ENCODE results near the gene ALK. TPM values are rescaled to one million over a fixed set of nuclear protein-coding genes. Genes with fewer than 3 reads are reported as not detected.

Gene ALK
- total RNA-seq, 1 experiment from 2014 or later, result not detected

DNA sequence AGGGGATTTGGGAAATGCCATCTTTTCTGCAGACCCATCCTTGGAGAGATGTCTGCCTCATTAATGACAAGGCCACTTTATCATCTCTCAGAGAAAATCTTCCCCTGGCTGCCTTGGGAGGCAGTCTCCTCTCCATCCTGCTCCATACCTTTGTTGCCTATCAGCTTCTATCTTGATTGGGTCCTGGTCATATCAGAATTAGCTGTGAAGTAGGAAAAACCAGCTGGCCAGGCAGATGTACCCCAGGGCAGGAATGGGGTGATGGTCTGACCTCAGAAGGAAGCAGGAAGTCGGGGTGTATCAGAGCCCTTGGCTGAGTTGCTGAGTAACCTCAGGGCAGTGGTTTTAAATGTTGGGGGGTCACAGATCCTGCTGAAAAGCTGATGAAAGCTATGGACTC, 41.3 kb downstream of the ALK start:
- no peak overlapping the region for H2BK20ac ChIP-seq (ENCODE audit: low read depth, low read length, poor library complexity, severe bottlenecking)
- no peak overlapping the region for H3K4ac ChIP-seq (ENCODE audit: low read depth, low read length)
- no peak overlapping the region for H4K8ac ChIP-seq (replicated peaks; ENCODE audit: insufficient read length, low read depth, low read length)
- H3K4me1 ChIP-seq (ENCODE audit: insufficient read depth, low read length), result no peaks in the 10 kb centered on the region
- TF ChIP-seq CTCF (conservative IDR thresholded peaks at IDR 0.05), result no peak
- no peak overlapping the region for H2AFZ ChIP-seq (ENCODE audit: low read length)
- no peak overlapping the region for H2AK5ac ChIP-seq (ENCODE audit: insufficient read length, low read length)
- no peak overlapping the region for H3K56ac ChIP-seq (ENCODE audit: insufficient read length, low read depth, low read length)
- H3K23ac ChIP-seq (ENCODE audit: insufficient read length, low read depth, low read length), result no peak overlapping the region
- no peaks in the 10 kb centered on the region for H4K20me1 ChIP-seq (ENCODE audit: control insufficient read depth, insufficient read depth, insufficient read length)
- no peak overlapping the region for H3K27ac Mint-ChIP-seq
- peaks cover 8% of the 10 kb centered on the region for H3K27me3 Mint-ChIP-seq (ENCODE audit: low read depth)
- H3K4me2 ChIP-seq (ENCODE audit: insufficient read depth, insufficient read length, low read length), result no peak overlapping the region
- no peak for DNase-seq
- H3K18ac ChIP-seq (ENCODE audit: insufficient read length, low read depth, low read length), result no peak overlapping the region
- no peak overlapping the region for H3T11ph ChIP-seq (ENCODE audit: low read length)
- H3K4me1 Mint-ChIP-seq, result no peaks in the 10 kb centered on the region
- H3K9me3 Mint-ChIP-seq, result no peaks in the 10 kb centered on the region; a peak in 1 of 5 replicates
- no peak overlapping the region for H2BK5ac ChIP-seq (ENCODE audit: insufficient read length, low read length)
- no peaks in the 10 kb centered on the region for H3K9me3 ChIP-seq (ENCODE audit: control insufficient read depth, low read depth, low read length)
- H3K27ac ChIP-seq (ENCODE audit: insufficient read length, low read depth, low read length), result no peak overlapping the region
- H3K23me2 ChIP-seq (ENCODE audit: insufficient read length, low read depth, low read length, poor library complexity, severe bottlenecking), result peaks cover 4% of the 10 kb centered on the region
- H2BK12ac ChIP-seq (ENCODE audit: insufficient read length, low read depth, low read length), result no peak overlapping the region
- H3K4me3 Mint-ChIP-seq, result no peak overlapping the region
- no peaks in the 10 kb centered on the region for H3K79me2 ChIP-seq (ENCODE audit: insufficient read depth, low read length)
- no peak overlapping the region for H2BK15ac ChIP-seq (ENCODE audit: low read depth, low read length)
- no peaks in the 10 kb centered on the region for H3K79me1 ChIP-seq (ENCODE audit: insufficient read depth, low read depth, low read length, poor library complexity, severe bottlenecking)
- WGBS (ENCODE audit: extremely low coverage, insufficient read length, low lambda C conversion rate), result no CpG with 5 or more reads among the region's 1 CpG
- H3K27me3 ChIP-seq (ENCODE audit: insufficient read depth, low read length), result no peaks in the 10 kb centered on the region
- H2BK120ac ChIP-seq (ENCODE audit: low read depth, low read length, poor library complexity, severe bottlenecking), result no peak overlapping the region
- H4K91ac ChIP-seq (ENCODE audit: insufficient read length, low read depth, low read length), result no peak overlapping the region
- H3K14ac ChIP-seq (ENCODE audit: insufficient read depth, low read length), result no peak overlapping the region
- no peak overlapping the region for H4K5ac ChIP-seq (ENCODE audit: insufficient read length, low read depth, low read length)
- no peak overlapping the region for H3K9ac ChIP-seq (ENCODE audit: extremely low read depth, insufficient read length, low read length)
- H3K36me3 Mint-ChIP-seq (ENCODE audit: insufficient read depth in 1 of 3, low read depth in 3 of 3), result no peaks in the 10 kb centered on the region
